ENCODE measurements around the gene RFFL. TPM values are rescaled to one million over a fixed set of nuclear protein-coding genes. Genes with fewer than 3 reads are reported as not detected.

RFFL gene
- total RNA-seq, 4 donors from 2014 or later: 51.1 to 145 (median 96.1) TPM

DNA sequence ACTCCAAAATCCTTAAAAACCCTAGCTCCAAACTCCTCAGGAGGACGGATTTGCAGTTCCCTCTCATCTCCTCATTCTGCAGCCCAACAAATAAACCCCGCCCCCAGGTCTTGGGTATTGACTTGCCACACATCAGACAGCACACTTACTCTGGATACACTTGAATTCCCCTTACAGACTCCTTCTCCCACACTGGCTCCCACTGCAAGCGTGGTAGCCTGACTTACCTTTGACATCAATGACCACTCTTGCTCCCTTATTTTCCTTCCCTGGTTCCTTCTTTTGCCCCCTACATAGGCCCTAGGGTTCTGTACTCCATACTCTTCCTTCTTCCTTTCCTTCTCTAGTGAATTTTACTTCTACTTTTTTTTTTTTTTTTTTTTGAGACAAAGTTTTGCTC lies 7.5 kb downstream of the RFFL start:
- DNase-seq: peak; percentile 70 to 75
- peaks cover 51 to 57% of the 10 kb centered on the region in 2 donors for H3K4me1 ChIP-seq
- 71% methylated on average over 3 of the region's 3 CpGs for WGBS, 2 donors
- H3K9me3 ChIP-seq: no peaks in the 10 kb centered on the region
- H3K4me3 ChIP-seq (replicated peaks in 1 of 3): no peak overlapping the region
- peak in 1 of 2 donors; percentile 16 for TF ChIP-seq POLR2A (IDR thresholded peaks at IDR 0.05)
- TF ChIP-seq, protein P1, sequence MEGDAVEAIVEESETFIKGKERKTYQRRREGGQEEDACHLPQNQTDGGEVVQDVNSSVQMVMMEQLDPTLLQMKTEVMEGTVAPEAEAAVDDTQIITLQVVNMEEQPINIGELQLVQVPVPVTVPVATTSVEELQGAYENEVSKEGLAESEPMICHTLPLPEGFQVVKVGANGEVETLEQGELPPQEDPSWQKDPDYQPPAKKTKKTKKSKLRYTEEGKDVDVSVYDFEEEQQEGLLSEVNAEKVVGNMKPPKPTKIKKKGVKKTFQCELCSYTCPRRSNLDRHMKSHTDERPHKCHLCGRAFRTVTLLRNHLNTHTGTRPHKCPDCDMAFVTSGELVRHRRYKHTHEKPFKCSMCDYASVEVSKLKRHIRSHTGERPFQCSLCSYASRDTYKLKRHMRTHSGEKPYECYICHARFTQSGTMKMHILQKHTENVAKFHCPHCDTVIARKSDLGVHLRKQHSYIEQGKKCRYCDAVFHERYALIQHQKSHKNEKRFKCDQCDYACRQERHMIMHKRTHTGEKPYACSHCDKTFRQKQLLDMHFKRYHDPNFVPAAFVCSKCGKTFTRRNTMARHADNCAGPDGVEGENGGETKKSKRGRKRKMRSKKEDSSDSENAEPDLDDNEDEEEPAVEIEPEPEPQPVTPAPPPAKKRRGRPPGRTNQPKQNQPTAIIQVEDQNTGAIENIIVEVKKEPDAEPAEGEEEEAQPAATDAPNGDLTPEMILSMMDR (IDR thresholded peaks at IDR 0.05): no peak
- H3K27me3 ChIP-seq: no peaks in the 10 kb centered on the region
- H3K27ac ChIP-seq: peak overlapping the region; percentile 28 to 64 (median 41)
- H3K36me3 ChIP-seq: no peaks in the 10 kb centered on the region
- intact Hi-C loops (cut with DNase I): no loop called here

DNA sequence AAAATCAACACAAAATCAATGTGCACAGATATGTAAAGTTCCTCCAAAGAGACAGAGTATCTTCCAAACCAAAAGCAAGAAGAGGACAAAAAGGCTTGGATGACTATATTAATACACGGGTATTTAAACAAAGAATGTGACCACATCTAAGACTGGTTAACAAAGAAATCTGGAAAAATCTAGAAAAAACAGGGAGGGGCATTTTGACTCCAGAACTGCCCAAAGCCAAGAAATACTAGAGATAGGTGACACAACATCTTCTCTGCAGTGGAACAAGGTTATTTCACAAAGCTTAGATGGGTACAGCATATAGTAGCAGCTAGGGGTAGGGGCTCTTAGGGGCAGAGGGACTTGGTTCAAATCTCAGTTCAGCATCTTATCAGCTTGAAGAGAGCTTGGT lies 10.3 kb downstream of the RFFL start:
- intact Hi-C loops (cut with DNase I): no loop called here
- Histone ChIP-seq H3K36me3 (no peaks in the 10 kb centered on the region), H3K27ac (peak overlapping the region; percentile 53 to 68 (median 67)), H3K4me1 (peaks cover 34 to 68% of the 10 kb centered on the region in 2 donors), H3K4me3 (replicated peaks in 1 of 3) (no peak overlapping the region), H3K27me3 (no peaks in the 10 kb centered on the region), H3K9me3 (no peaks in the 10 kb centered on the region)
- WGBS, 2 donors: 91 to 92% methylated on average over 1 of the region's 1 CpG
- no peak for TF ChIP-seq POLR2A (IDR thresholded peaks at IDR 0.05)
- TF ChIP-seq, protein P1 (IDR thresholded peaks at IDR 0.05): no peak
- no peak for DNase-seq

DNA sequence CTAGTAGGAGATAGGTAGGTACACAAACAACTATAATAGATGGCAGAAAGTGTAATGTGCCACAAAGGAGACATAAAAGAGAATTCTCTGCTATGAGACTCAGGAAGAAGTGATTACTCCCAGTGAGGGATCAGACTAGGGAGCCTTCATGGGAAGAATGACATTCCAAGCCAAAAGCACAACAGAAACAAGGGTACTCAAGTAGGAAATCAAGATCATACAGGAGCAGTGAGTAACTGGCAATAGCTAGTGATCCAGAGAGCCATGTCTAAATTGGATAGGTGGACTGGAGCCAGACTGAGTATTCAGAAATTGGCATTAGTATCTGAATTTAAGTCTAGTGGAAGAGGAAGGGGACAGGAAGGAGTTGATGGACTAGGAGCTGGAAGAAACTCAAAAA lies 10.7 kb downstream of the RFFL start:
- Histone ChIP-seq H3K27me3 (no peaks in the 10 kb centered on the region), H3K36me3 (no peaks in the 10 kb centered on the region), H3K9me3 (no peaks in the 10 kb centered on the region), H3K27ac (peak overlapping the region; percentile 53 to 68 (median 67)), H3K4me3 (replicated peaks in 1 of 3) (no peak overlapping the region), H3K4me1 (peaks cover 29 to 64% of the 10 kb centered on the region in 2 donors)
- no peak for DNase-seq
- intact Hi-C loops (cut with DNase I): no loop called here
- no peak for TF ChIP-seq POLR2A (IDR thresholded peaks at IDR 0.05)
- TF ChIP-seq, protein P1 (IDR thresholded peaks at IDR 0.05): no peak

DNA sequence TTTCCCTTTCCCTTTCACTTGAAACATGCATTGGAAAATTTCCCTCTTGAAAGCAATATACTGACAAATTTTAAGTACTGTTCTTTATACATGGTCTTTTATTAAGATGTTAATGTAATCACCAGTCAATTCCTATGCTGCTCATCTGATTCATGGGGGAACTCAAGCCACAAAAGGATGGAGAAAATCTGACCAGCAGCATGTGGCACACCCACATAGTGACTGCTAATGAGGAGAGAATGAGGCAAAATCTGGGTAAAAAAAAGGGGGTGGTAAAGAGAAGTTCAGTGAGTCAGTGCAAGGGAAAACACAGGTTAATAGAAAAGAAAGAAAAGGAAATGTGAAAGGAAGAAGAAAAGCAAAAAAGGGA lies 11.3 kb downstream of the RFFL start:
- TF ChIP-seq, protein P1 (IDR thresholded peaks at IDR 0.05): no peak
- no peak for TF ChIP-seq POLR2A (IDR thresholded peaks at IDR 0.05)
- Histone ChIP-seq H3K27ac (peak overlapping the region; percentile 53 to 68 (median 67)), H3K36me3 (no peaks in the 10 kb centered on the region), H3K9me3 (no peaks in the 10 kb centered on the region), H3K27me3 (no peaks in the 10 kb centered on the region), H3K4me1 (peaks cover 26 to 59% of the 10 kb centered on the region in 2 donors), H3K4me3 (replicated peaks in 1 of 3) (no peak overlapping the region)
- intact Hi-C loops (cut with DNase I): no loop called here
- no peak for DNase-seq

DNA sequence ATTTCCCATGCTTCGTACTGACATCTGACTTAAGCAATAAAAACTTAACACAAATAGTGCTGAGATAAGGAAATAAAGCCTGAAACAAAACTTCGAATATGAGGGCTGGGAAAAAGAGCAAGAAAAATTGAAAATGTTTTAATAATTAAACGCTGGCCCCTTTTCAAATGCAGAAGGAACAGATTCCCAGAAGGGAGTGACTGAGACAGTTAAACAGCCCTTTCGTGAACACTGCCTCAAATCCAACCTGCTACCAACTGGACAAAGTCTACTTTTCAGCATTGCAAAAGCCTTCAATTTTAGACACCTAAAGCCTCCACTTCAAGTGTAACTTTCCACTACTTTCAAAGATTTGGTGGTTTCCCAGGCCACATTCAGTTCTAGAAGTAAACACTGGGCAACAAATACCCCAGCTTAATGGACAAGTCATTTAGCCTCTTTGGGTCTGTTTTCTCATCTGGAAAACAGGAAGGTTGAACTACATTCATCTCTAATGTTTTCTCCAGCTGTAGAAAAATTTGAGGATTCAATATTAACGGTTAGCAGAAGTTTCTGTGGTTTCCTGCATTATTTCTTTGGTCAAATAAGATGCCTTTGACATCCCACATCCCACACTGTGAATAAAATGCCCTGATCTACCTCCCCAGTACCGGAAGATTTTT lies 11.8 kb downstream of the RFFL start:
- no peak for TF ChIP-seq POLR2A (IDR thresholded peaks at IDR 0.05)
- TF ChIP-seq, protein P1 (IDR thresholded peaks at IDR 0.05): no peak
- intact Hi-C loops (cut with DNase I): no loop called here
- 63 to 68% methylated on average over 6 of the region's 6 CpGs for whole genome bisulfite sequencing, 2 donors
- H3K36me3 ChIP-seq: no peaks in the 10 kb centered on the region
- peaks cover 26 to 54% of the 10 kb centered on the region in 2 donors for H3K4me1 ChIP-seq
- DNase-seq: no peak
- no peaks in the 10 kb centered on the region for H3K27me3 ChIP-seq
- H3K4me3 ChIP-seq (replicated peaks in 1 of 3): no peak overlapping the region
- no peaks in the 10 kb centered on the region for H3K9me3 ChIP-seq
- H3K27ac ChIP-seq: peak overlapping the region; percentile 53 to 68 (median 67)
